ENCODE data around the gene CCDC169.

- TF ChIP-seq, protein P1, sequence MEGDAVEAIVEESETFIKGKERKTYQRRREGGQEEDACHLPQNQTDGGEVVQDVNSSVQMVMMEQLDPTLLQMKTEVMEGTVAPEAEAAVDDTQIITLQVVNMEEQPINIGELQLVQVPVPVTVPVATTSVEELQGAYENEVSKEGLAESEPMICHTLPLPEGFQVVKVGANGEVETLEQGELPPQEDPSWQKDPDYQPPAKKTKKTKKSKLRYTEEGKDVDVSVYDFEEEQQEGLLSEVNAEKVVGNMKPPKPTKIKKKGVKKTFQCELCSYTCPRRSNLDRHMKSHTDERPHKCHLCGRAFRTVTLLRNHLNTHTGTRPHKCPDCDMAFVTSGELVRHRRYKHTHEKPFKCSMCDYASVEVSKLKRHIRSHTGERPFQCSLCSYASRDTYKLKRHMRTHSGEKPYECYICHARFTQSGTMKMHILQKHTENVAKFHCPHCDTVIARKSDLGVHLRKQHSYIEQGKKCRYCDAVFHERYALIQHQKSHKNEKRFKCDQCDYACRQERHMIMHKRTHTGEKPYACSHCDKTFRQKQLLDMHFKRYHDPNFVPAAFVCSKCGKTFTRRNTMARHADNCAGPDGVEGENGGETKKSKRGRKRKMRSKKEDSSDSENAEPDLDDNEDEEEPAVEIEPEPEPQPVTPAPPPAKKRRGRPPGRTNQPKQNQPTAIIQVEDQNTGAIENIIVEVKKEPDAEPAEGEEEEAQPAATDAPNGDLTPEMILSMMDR (conservative IDR thresholded peaks at IDR 0.05), result no peak
- TF ChIP-seq ZFX (IDR thresholded peaks at IDR 0.05), result no peak
These were observed 33.7 kb upstream of the CCDC169 start for GRCh38 chr13:36331280-36331679.

Data from C4-2B (cell line).